ENCODE results near the gene GPR179. TPM values are rescaled to one million over a fixed set of nuclear protein-coding genes. Genes with fewer than 3 reads are reported as not detected.

GPR179 gene
- total RNA-seq, 1 experiment from 2014 or later, result 0.03 TPM

DNA sequence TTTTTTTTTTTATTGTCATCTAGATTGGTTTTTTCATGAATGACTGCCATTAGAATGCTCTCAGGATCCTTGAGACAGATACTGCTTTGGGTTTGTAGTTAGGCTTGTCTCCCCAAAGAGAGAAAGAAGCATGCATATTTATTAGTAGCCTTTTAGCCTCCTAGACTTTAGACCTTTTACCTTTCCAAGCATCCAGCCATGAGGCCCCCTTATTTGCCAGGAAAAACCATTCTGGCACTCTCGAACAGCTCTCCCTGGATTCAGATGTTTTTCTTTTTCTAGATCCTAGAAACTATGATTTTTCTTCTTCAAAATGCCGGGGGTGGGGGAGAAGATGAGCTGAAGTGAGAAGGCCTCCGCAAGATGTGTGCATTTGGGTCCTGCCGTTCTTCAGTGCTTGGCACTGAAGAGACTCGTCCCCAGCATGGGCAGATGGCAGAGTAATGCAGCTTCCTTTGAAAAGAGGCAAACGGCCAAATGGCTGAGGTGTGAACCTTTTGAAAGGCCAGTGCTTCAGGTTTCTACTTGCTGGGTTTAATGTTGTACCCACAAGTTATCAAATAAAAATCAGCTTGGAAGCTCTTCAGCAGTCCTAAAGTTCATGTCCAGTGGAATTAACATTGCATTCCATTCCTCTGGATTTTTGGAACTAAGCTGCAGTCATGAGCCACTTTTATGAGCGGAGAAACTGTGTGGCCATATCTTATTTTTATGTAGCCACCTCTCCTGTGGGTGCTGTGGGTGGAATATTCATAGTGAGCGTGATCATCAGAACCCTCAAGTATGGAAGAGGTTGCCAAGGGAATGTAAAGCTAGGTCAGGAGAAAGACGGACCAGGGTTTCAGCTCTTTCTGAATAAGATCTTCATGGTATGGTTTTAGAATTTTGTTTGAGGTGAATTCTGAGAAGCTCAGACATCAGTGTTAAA lies 15.1 kb upstream of the GPR179 start:
- in situ Hi-C loops (cut with HindIII; ENCODE audit: low pct_unique_long_range_greater_than_20kb, low sequenced_read_pairs) (no loop called here), intact Hi-C loops (cut with micrococcal nuclease; ENCODE audit: unreplicated experiment) (no loop called here)
- DNase-seq (ENCODE audit: low read depth, low spot score), result no peak
- H3K4me1 ChIP-seq (ENCODE audit: control insufficient read depth, insufficient read depth, low read length), result peaks cover 19% of the 10 kb centered on the region
- POLR2A ChIA-PET, result no interaction called here
- no peak overlapping the region for H3K27ac ChIP-seq (ENCODE audit: low read length)
- H3K9me3 ChIP-seq (ENCODE audit: control insufficient read depth, insufficient read depth, low read depth, low read length), result no peaks in the 10 kb centered on the region
- H3K27me3 ChIP-seq (ENCODE audit: control insufficient read depth, insufficient read depth, low read length), result no peaks in the 10 kb centered on the region
- no peak for TF ChIP-seq TCF7L2 (IDR thresholded peaks at IDR 0.05; ENCODE audit: low read depth, low read length)
- TF ChIP-seq SIN3A (IDR thresholded peaks at IDR 0.05; ENCODE audit: borderline replicate concordance, insufficient read depth, low read depth, low read length), result no peak
- TF ChIP-seq POLR2AphosphoS5 (IDR thresholded peaks at IDR 0.05; ENCODE audit: low read depth, low read length), result no peak
- TF ChIP-seq, protein P1, sequence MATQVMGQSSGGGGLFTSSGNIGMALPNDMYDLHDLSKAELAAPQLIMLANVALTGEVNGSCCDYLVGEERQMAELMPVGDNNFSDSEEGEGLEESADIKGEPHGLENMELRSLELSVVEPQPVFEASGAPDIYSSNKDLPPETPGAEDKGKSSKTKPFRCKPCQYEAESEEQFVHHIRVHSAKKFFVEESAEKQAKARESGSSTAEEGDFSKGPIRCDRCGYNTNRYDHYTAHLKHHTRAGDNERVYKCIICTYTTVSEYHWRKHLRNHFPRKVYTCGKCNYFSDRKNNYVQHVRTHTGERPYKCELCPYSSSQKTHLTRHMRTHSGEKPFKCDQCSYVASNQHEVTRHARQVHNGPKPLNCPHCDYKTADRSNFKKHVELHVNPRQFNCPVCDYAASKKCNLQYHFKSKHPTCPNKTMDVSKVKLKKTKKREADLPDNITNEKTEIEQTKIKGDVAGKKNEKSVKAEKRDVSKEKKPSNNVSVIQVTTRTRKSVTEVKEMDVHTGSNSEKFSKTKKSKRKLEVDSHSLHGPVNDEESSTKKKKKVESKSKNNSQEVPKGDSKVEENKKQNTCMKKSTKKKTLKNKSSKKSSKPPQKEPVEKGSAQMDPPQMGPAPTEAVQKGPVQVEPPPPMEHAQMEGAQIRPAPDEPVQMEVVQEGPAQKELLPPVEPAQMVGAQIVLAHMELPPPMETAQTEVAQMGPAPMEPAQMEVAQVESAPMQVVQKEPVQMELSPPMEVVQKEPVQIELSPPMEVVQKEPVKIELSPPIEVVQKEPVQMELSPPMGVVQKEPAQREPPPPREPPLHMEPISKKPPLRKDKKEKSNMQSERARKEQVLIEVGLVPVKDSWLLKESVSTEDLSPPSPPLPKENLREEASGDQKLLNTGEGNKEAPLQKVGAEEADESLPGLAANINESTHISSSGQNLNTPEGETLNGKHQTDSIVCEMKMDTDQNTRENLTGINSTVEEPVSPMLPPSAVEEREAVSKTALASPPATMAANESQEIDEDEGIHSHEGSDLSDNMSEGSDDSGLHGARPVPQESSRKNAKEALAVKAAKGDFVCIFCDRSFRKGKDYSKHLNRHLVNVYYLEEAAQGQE (IDR thresholded peaks at IDR 0.05; ENCODE audit: insufficient read depth in 1 of 2, low read depth in 2 of 2, low read length in 1 of 2), result no peak
- TF ChIP-seq, protein P2, sequence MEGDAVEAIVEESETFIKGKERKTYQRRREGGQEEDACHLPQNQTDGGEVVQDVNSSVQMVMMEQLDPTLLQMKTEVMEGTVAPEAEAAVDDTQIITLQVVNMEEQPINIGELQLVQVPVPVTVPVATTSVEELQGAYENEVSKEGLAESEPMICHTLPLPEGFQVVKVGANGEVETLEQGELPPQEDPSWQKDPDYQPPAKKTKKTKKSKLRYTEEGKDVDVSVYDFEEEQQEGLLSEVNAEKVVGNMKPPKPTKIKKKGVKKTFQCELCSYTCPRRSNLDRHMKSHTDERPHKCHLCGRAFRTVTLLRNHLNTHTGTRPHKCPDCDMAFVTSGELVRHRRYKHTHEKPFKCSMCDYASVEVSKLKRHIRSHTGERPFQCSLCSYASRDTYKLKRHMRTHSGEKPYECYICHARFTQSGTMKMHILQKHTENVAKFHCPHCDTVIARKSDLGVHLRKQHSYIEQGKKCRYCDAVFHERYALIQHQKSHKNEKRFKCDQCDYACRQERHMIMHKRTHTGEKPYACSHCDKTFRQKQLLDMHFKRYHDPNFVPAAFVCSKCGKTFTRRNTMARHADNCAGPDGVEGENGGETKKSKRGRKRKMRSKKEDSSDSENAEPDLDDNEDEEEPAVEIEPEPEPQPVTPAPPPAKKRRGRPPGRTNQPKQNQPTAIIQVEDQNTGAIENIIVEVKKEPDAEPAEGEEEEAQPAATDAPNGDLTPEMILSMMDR (IDR thresholded peaks at IDR 0.05), result no peak
- no peaks in the 10 kb centered on the region; the same call in 1 of the 2 replicates for H3K36me3 ChIP-seq (ENCODE audit: control insufficient read depth, insufficient read depth, low read length)
- ATAC-seq, result no peak
- no peak overlapping the region for H3K4me3 ChIP-seq (ENCODE audit: low read depth in 2 of 2, low read length in 2 of 2)
- no TSS peak for BruUV-seq (replicated peaks)
- CTCF ChIA-PET, result no interaction called here

DNA sequence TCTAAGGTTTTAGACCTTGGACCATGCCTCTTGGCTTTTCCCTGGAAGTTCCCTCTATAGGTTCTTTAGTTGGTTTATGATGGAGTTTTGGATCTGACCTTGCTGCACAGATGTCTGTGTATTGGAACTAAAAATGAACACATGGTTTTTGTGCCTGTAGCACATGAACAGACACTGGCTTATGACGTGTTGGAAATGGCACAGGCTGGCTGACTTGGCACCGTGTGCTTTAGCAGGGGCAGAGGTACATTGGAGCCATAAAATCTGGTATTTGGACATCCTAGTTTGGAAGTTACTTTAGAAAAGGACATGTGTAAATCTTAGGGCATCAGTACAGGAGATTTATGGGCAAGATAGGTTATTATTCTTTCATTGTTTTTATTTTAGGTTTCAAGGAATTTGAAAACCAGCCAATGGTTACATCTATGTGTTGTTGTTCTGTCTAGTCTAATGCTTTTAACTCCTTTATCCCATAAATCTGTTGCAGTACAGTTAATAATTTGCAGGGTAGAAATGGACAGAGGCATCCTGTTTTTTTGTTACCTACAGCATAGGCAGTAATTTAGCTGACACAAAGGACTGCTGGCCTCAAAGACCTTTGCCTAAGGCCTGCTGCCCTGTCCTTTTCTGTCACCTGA lies 13.8 kb upstream of the GPR179 start:
- no peaks in the 10 kb centered on the region; the same call in 1 of the 2 replicates for H3K36me3 ChIP-seq (ENCODE audit: control insufficient read depth, insufficient read depth, low read length)
- peaks cover 26% of the 10 kb centered on the region for H3K4me1 ChIP-seq (ENCODE audit: control insufficient read depth, insufficient read depth, low read length)
- DNase-seq (ENCODE audit: low read depth, low spot score) (no peak), ATAC-seq (no peak)
- intact Hi-C loops (cut with micrococcal nuclease; ENCODE audit: unreplicated experiment), result no loop called here
- TF ChIP-seq, protein P2 (IDR thresholded peaks at IDR 0.05), result no peak
- TF ChIP-seq POLR2AphosphoS5 (IDR thresholded peaks at IDR 0.05; ENCODE audit: low read depth, low read length) (no peak), TCF7L2 (IDR thresholded peaks at IDR 0.05; ENCODE audit: low read depth, low read length) (no peak), SIN3A (IDR thresholded peaks at IDR 0.05; ENCODE audit: borderline replicate concordance, insufficient read depth, low read depth, low read length) (no peak)
- TF ChIP-seq, protein P1 (IDR thresholded peaks at IDR 0.05; ENCODE audit: insufficient read depth in 1 of 2, low read depth in 2 of 2, low read length in 1 of 2), result no peak
- in situ Hi-C loops (cut with HindIII; ENCODE audit: low pct_unique_long_range_greater_than_20kb, low sequenced_read_pairs), result no loop called here
- H3K4me3 ChIP-seq (ENCODE audit: low read depth in 2 of 2, low read length in 2 of 2), result no peak overlapping the region
- no peaks in the 10 kb centered on the region for H3K9me3 ChIP-seq (ENCODE audit: control insufficient read depth, insufficient read depth, low read depth, low read length)
- BruUV-seq (replicated peaks), result TSS peak; percentile 15
- no peak overlapping the region for H3K27ac ChIP-seq (ENCODE audit: low read length)
- CTCF ChIA-PET, result no interaction called here
- H3K27me3 ChIP-seq (ENCODE audit: control insufficient read depth, insufficient read depth, low read length), result no peaks in the 10 kb centered on the region
- POLR2A ChIA-PET, result no interaction called here
